Fibroblast of pulmonary artery (primary cell): ENCODE results near the gene WDR45B.

ENCODE experiments used
- DNase-seq: peaks from one replicate; pipeline ENCODE4 v3.0.0-alpha.2; 2010; ENCODE audit warnings: low read depth
- H3K4me3 ChIP-seq: replicated peaks from 2 replicates; pipeline ENCODE4 v1.5.1; 2011; ENCODE audit warnings: low read depth, mild to moderate bottlenecking, control low read depth, low read length, moderate library complexity
- TF ChIP-seq, protein P1 (sequence below): IDR thresholded peaks from 2 replicates; pipeline ENCODE4 v1.5.1; 2011; ENCODE audit warnings: mild to moderate bottlenecking, control low read depth, low read length, inconsistent platforms; ENCODE audit errors: missing control alignments

Gene WDR45B

DNA sequence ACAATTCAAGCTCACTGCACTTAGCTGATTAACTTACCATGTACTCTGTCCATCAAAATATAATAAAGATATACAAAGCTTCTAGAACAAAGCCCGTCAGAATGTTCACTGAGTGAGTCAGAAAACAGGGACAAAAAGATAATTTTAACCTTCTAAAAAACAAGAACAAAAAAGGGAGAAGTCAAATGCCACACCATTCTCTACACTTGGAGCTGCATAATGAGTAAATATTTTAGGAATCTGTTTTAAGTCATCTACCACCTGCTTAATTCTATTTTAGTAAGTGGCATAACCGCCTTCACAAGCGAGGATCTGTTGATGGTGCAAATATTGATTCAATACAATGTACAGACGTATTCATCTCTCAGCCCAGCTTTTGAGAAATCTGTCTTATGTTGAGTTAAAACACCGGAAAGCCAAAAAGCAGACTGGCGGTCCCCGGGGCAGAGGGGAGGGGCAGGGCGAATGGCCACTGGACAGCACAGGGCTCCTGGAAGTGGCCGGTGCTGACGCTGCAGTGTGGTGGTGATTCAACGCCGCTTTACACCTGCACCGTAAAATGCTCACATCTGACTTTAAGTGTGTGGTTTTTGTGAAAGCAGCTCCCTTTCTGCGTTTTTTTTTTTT is 30.1 kb upstream of the WDR45B start:
- TF ChIP-seq, protein P1, sequence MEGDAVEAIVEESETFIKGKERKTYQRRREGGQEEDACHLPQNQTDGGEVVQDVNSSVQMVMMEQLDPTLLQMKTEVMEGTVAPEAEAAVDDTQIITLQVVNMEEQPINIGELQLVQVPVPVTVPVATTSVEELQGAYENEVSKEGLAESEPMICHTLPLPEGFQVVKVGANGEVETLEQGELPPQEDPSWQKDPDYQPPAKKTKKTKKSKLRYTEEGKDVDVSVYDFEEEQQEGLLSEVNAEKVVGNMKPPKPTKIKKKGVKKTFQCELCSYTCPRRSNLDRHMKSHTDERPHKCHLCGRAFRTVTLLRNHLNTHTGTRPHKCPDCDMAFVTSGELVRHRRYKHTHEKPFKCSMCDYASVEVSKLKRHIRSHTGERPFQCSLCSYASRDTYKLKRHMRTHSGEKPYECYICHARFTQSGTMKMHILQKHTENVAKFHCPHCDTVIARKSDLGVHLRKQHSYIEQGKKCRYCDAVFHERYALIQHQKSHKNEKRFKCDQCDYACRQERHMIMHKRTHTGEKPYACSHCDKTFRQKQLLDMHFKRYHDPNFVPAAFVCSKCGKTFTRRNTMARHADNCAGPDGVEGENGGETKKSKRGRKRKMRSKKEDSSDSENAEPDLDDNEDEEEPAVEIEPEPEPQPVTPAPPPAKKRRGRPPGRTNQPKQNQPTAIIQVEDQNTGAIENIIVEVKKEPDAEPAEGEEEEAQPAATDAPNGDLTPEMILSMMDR, result no peak
- DNase-seq, result no peak
- no peak overlapping the region for H3K4me3 ChIP-seq

DNA sequence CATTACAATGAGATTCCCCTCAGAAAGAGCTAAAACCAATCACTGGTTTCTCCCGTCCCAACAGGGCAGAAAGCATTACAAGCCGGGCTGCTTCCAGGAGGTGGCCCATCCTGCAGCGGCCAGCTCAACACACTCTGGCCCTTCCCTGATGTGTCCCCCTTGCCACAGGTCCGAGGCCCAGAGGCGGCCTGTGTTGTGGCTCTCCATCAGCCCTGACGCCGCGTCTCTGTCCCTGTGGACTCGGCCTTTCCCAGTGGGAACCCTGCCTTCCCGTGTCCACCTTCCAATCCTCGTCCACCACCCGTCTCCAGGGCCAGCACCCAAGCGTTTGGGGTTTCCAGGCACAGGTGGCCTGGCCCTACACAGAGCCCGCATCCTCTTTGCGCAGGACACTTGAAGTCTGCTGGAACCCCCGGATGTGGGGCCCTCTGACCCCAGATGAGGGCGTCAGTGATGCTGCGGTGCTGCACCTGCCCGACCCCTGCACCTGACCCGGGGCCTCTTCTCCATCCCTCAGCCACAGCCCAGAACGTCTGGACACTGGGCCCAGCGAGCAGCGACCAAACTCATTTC is 29.2 kb upstream of the WDR45B start:
- TF ChIP-seq, protein P1, result no peak
- no peak for DNase-seq
- H3K4me3 ChIP-seq, result no peak overlapping the region

DNA sequence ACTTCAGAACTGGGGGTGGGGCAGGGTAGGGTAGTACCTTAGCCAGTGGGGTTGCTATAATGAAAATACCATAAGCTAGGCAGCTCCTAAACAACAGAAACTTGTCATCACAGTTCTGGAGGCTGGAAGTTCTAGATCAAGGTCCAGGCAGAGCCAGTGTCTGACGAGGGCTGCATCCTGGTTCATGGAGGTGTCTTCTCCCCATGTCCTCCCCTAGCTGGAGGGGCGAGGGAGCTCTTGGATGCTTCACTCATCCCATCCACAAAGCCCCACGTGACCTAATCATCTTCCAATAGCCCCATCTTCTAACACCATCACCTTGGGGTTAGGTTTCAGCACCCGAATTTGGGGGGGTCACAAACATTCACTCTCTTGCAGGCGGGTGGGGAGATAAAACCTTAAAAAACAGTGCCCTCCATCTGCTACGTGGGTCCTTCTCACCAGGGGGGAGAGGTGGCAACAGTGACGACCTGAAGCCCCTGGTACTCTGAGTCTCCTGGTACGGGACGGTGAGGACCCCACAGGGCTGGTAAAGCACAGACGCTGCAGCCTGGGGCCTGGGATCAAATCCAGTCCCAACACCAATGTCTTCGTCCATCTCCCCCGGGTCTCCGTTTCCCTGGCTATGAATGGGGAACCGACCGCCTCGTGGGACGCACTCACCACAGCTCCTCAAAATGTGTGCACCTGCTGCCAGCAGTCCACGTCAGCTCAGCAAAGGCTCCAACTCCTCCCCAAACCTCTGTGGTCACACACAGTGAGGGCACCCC is 27.4 kb upstream of the WDR45B start:
- H3K4me3 ChIP-seq, result no peak overlapping the region
- DNase-seq, result no peak
- TF ChIP-seq, protein P1, result no peak

DNA sequence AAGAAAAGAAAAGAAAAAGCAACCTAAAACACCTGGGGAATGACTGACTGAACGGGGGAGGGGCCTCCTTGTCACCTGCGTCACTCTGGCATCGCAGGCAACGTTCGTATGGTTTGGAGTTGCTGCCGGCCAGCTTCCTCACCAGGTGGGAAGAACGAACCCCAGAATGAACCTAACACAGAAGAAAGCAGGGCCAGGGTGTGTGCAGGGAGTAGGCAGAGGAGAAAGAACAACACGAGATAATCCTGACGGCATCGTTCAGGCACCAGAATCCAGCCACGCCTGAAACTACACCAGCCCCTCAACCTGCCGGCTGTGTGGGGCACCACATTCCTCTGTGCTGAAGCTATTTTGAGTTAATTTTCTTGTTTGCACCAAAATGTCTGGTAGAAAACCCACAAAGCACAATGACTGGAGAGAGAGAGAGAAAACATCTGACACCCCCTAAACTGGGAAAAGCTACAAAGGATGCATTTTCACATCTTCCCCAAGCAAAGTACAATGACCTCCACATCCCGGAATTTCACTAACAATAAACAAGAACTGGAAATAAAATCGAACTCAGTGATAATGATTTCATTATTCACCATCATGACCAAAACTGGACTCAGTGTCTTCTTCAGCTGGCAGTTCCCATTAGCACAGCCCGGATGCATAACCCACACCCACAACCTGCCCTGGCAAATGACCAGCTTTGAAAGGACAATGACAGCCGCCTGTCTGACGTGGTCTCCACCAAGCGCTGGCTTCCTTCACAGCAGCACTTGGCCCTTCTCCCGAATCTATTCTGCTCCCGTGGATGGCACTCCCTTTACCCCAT is 26.6 kb upstream of the WDR45B start:
- TF ChIP-seq, protein P1, result no peak
- H3K4me3 ChIP-seq, result no peak overlapping the region
- no peak for DNase-seq

DNA sequence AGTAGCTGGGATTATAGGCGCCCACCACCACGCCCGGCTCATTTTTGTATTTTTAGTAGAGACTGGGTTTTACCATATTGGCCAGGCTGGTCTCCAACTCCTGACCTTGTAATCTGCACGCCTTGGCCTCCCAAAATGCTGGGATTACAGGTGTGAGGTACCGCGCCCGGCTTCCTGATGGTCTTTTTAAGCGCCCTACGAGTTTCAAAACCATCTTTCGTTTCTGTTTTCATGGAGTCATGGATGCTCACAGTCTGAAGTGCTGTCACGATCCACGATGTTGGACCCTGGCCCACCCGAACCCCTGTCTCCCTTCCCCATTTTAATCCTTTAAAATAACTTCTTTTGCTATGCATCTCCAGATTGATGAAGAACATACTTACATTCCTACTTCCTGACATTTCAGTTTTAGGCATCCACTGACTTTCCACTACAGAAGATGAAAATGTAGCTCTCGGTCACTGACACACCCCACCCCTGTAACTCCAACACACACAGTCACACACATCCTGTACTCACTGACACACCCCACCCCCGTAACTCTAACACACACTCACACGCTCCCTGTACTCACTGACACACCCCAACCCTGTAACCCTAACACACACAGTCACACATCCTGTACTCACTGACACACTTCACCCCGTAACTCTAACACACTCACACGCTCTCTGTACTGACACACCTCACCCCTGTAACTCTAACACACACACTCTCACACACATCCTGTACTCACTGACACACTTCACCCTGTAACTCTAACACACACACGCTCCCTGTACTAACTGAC is 22.6 kb upstream of the WDR45B start:
- TF ChIP-seq, protein P1, result no peak
- no peak for DNase-seq
- no peak overlapping the region for H3K4me3 ChIP-seq

DNA sequence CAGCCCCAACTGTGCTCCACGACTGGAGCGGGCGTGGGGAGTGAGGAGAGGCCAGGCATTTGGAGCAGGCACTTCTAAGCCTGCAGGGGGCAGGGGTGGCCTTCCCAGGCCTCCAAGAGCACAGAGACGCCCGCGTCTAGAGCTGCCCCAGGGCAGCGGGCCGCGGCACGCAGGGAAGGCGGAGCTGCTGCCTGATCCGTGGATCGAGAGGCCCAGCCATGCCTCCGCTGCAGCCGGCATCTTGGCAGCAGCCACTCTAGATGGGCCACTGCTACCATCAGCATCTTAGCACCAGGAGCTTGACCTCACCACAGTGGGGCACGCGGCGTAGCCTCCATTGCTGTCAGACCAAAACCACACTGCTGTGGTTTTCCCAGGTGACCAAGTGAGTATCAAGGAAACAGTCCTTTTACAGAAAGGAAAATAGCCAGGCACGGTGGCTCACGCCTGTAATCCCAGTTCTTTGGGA is 20.4 kb upstream of the WDR45B start:
- TF ChIP-seq, protein P1, result peak; percentile 24
- peak; percentile 25 for DNase-seq
- H3K4me3 ChIP-seq, result no peak overlapping the region
